NCI-H1694 (cell line): Measurements from ENCODE around the gene GOLPH3.
A peak's percentile ranks its signal among the peaks of the same experiment; 100 is the strongest.
"Not testable (repeated sequence)": the region's sequence is repeated elsewhere in the genome, so short reads cannot be mapped to it uniquely, and the experiment has no call there.

Experiments
- DNase-seq: peaks from one replicate; lab custom pipeline; 2025; lab: John Stamatoyannopoulos, UW

GOLPH3 gene

DNA sequence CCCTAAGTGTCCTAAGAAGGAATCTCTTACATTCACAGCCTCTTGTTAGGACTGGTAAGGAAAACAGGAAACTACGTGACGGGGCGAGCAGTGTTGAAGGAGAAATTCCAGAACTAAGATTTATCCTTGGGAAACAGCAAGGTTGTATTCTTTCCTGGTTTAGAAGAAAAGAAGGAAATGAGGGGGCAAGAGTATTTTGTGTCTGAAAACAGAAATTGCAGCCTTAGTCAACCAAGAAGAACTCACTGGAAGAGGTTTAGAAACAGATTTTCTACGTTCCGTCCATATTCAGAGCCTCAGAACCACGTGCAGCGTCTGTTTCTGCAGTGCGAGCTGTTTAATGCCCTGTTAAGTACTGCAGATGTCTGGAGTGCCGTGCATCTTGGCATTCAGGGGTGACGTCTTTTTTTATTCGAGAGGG lies 75.2 kb downstream of the GOLPH3 start:
- no peak for DNase-seq

DNA sequence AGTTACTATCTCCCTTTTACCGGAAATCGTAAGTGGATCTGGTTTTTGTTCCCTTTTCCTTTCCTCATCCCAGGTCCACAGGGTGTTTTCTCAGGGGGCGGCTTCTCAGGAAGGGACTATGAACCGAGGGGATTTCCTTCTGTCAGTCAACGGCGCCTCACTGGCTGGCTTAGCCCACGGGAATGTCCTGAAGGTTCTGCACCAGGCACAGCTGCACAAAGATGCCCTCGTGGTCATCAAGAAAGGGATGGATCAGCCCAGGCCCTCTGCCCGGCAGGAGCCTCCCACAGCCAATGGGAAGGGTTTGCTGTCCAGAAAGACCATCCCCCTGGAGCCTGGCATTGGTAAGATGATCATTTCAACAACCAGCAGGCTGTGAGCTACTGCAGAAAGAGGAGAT lies 75.8 kb downstream of the GOLPH3 start:
- no peak for DNase-seq

DNA sequence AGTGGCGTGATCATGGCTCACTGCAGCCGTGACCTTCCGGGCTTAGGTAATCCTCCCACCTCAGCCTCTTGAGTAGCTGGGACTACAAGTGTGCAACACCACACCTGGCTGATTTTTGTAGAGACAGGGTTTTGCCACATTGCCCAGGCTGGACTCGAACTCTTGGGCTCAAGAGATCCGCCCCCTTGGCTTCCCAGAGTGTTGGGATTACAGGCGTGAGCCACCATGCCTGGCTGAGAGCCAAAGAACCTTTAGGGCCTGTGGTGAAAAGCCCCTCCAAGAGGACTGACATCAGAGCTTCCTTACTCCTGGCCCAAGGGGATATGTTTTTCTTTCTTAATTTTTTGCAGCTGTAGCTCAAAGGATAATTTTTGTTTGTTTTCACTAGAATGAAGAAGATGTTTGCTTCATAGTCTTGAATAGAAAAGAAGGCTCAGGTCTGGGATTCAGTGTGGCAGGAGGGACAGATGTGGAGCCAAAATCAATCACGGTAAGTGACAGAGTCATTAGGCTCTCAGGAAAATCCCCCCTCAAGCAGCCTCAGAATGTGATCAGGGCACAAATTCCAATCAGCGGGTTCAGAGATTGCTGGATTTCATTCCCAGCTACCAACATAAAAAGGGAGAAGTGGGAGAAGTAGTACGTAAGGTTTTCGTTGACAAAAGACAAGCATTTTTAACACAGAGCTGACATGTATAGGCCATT lies 77.1 kb downstream of the GOLPH3 start:
- no peak for DNase-seq

DNA sequence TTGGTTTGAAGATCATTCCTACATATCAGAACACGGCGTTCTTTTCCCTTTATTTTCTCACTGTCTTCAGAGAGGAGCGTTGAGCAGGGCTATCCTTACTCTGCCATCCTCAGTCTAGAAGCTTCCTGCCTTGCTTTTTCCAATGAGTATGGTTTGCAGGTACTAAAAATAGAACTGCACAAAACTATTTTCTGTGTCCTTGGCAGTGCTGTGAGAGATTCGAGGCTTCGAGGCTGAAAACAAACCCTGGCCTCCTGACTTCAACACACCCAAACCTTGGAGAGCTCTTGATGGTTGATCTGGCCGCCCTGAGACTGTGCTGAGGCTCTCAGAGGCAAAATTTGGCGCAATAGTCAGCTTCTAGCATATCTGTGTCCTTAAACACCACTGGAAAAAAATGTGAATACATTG lies 78.9 kb downstream of the GOLPH3 start:
- no peak for DNase-seq

DNA sequence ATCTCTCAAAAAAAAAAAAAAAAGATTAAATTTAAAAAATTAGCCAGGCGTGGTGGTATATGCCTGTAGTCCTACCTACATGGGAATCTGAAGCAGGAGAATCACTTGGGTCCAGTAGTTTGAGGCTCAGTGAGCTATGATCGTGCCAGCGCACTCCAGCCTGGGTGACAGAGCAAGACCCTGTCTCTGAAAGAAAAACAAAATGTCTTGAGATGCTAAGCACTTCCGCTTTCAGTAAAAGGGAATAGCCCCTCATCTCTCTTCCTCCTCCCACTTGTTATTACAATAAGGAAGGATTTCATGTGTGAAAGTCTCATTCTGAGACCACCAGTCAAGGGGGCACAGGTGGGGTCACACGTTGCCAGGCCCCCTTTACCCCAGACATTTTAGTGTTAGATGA lies 79.4 kb downstream of the GOLPH3 start:
- DNase-seq = no peak

DNA sequence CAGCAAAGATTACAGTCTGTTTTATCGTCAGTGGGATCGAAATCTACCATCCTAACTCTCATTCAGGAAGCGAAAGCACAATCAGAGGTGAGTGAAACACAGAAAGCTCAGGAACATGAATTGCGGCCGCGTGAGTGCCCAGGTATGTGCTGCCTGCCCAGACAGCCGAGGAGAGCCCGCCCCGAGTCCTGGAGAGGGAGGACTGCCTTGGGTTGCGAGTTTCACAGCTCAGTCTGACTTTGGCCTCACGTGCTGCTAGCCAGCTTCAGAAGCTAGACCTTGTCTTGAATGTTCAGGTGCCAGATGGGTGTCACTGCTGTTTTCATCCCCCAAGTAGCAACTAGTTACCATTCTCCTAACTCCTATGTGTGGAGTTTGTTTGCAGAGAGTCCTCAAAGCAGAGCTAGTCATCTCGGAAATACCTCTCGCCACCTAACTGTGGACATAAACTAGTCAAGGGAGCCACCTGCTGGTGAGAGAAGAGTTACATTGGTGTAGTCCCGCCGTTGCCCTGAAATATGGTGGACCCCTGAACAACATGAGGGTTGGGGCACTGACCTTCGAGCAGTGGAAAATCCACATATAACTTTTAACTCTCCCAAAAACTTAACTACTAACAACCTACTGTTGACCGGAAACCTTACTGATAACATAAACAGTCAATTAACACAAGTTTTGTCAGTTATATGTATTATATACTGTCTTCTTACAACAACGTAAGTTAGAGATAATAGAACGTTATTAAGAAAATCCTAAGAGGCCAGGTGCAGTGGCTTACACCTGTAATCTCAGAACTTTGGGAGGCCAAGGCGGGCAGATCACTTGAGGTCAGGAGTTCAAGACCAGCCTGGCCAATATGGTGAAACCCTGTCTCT lies 80.9 kb downstream of the GOLPH3 start:
- peak; percentile 87 for DNase-seq

DNA sequence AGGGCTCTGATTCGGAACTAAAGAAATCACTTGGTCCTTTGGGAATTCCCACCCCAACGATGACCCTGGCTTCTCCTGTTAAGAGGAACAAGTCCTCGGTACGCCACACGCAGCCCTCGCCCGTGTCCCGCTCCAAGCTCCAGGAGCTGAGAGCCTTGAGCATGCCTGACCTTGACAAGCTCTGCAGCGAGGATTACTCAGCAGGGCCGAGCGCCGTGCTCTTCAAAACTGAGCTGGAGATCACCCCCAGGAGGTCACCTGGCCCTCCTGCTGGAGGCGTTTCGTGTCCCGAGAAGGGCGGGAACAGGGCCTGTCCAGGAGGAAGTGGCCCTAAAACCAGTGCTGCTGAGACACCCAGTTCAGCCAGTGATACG lies 83.4 kb downstream of the GOLPH3 start:
- DNase-seq = no peak

DNA sequence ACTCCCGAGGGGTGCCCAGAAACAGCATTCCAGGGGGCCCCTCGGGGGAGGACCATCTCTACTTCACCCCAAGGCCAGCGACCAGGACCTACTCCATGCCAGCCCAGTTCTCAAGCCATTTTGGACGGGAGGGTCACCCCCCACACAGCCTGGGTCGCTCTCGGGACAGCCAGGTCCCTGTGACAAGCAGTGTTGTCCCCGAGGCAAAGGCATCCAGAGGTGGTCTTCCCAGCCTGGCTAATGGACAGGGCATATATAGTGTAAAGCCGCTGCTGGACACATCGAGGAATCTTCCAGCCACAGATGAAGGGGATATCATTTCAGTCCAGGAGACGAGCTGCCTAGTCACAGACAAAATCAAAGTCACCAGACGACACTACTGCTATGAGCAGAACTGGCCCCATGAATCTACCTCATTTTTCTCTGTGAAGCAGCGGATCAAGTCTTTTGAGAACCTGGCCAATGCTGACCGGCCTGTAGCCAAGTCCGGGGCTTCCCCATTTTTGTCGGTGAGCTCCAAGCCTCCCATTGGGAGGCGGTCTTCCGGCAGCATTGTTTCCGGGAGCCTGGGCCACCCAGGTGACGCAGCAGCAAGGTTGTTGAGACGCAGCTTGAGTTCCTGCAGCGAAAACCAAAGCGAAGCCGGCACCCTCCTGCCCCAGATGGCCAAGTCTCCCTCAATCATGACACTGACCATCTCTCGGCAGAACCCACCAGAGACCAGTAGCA lies 83.9 kb downstream of the GOLPH3 start:
- no peak for DNase-seq

DNA sequence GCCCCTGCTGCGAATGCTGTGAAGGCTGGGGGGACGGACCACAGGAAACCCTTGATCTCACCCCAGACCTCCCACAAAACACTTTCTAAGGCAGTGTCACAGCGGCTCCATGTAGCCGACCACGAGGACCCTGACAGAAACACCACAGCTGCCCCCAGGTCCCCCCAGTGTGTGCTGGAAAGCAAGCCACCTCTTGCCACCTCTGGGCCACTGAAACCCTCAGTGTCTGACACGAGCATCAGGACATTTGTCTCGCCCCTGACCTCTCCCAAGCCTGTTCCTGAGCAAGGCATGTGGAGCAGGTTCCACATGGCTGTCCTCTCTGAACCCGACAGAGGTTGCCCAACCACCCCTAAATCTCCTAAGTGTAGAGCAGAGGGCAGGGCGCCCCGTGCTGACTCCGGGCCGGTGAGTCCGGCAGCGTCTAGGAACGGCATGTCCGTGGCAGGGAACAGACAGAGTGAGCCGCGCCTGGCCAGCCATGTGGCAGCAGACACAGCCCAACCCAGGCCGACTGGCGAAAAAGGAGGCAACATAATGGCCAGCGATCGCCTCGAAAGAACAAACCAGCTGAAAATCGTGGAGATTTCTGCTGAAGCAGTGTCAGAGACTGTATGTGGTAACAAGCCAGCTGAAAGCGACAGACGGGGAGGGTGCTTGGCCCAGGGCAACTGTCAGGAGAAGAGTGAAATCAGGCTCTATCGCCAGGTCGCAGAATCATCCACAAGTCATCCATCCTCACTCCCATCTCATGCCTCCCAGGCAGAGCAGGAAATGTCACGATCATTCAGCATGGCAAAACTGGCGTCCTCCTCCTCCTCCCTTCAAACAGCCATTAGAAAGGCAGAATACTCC lies 84.7 kb downstream of the GOLPH3 start:
- no peak for DNase-seq

DNA sequence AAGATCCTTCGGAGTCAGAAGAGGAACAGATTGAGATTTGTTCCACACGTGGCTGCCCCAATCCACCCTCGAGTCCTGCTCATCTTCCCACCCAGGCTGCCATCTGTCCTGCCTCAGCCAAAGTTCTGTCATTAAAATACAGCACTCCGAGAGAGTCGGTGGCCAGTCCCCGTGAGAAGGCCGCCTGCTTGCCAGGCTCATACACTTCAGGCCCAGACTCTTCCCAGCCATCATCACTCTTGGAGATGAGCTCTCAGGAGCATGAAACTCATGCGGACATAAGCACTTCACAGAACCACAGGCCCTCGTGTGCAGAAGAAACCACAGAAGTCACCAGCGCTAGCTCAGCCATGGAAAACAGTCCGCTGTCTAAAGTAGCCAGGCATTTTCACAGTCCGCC lies 85.9 kb downstream of the GOLPH3 start:
- no peak for DNase-seq

DNA sequence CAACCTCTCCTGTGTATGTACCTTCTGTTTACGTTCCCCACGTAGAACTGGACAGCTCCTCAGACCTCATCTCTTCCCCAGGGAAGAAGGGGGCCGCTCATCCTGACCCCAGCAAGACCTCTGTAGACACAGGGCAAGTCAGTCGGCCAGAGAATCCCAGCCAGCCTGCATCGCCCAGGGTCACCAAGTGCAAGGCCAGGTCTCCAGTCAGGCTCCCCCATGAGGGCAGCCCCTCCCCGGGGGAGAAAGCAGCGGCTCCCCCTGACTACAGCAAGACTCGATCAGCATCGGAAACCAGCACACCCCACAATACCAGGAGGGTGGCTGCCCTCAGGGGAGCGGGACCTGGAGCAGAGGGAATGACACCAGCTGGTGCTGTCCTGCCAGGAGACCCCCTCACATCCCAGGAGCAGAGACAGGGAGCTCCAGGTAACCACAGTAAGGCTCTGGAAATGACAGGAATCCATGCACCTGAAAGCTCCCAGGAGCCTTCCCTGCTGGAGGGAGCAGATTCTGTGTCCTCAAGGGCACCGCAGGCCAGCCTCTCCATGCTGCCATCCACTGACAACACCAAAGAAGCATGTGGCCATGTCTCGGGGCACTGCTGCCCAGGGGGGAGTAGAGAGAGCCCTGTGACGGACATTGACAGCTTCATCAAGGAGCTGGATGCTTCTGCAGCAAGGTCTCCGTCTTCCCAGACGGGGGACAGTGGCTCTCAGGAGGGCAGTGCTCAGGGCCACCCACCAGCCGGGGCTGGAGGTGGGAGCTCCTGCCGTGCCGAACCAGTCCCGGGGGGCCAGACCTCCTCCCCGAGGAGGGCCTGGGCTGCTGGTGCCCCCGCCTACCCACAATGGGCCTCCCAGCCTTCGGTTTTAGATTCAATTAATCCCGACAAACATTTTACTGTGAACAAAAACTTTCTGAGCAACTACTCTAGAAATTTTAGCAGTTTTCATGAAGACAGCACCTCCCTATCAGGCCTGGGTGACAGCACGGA lies 86.7 kb downstream of the GOLPH3 start:
- no peak for DNase-seq

DNA sequence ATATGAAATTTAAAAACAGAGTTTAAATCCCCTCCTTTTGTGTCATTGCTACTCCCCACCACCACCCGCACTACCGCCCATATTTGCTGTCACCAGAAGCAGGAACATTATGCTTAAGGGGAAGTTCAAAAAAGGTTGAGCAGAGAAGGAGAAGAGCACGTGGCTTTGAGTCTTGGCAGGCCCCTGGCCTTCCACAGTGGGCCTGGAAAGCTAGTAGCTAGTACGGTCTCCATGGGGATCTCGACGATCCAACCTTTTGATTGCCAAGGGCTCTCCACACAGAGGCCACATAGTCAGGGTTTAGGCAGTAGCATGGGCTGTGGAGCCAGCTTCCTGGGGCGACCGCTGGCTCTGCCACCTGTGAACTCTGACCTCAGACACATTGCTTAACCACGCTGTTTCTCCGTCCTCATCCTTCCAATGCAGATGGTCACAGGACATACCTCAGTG lies 90.1 kb downstream of the GOLPH3 start:
- DNase-seq = no peak

DNA sequence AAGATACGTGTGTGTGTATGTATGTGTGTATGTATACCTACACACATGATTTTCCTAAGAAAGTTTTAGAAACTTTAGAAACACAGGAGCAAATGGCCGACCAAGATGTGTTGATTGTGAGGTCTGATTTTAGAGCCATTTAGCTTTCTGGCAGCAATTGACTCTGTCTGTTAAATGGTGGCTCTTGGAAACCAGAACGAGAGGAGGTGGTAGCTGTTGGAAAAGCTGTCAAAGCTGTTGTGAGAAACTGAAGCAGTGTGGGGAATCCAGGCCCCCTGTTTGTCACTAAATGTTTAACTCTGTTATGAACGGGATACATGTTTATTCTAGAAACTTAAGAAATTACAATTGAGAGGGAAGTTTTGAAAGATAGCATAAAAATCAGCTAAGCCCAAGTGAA lies 91.4 kb downstream of the GOLPH3 start:
- no peak for DNase-seq

DNA sequence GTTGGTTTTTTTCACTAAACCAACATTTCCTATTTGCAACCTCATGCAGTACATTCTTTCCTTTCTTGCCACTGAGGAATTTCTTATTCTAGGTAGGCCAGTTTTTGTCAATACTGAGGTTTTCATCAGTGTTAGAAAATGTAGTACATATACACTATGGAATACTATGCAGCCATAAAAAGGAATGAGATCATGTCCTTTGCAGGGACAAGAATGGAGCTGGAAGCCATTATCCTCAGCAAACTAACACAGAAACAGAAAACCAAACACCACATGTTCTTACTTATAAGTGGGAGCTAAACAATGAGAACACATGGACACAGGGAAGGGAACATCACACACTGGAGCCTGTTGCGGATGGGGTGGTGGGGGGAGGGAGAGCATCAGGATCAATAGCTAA lies 93.6 kb downstream of the GOLPH3 start:
- not testable (repeated sequence) for DNase-seq

DNA sequence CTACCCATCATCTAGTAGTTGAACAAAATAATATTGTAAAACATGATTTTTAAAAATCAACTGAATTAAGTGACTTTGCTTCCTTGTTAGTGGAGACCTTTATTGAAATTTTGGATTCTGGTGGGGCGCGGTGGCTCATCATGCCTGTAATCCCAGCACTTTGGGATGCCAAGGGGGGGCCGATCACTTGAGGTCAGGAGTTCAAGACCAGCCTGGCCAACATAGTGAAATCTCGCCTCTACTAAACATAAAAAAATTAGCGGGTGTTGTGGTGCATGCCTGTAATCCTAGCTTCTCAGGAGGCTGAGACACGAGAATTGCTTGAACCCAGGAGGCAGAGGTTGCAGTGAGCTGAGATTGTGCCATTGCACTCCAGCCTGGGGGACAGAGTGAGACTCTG lies 95.3 kb downstream of the GOLPH3 start:
- not testable (repeated sequence) for DNase-seq

DNA sequence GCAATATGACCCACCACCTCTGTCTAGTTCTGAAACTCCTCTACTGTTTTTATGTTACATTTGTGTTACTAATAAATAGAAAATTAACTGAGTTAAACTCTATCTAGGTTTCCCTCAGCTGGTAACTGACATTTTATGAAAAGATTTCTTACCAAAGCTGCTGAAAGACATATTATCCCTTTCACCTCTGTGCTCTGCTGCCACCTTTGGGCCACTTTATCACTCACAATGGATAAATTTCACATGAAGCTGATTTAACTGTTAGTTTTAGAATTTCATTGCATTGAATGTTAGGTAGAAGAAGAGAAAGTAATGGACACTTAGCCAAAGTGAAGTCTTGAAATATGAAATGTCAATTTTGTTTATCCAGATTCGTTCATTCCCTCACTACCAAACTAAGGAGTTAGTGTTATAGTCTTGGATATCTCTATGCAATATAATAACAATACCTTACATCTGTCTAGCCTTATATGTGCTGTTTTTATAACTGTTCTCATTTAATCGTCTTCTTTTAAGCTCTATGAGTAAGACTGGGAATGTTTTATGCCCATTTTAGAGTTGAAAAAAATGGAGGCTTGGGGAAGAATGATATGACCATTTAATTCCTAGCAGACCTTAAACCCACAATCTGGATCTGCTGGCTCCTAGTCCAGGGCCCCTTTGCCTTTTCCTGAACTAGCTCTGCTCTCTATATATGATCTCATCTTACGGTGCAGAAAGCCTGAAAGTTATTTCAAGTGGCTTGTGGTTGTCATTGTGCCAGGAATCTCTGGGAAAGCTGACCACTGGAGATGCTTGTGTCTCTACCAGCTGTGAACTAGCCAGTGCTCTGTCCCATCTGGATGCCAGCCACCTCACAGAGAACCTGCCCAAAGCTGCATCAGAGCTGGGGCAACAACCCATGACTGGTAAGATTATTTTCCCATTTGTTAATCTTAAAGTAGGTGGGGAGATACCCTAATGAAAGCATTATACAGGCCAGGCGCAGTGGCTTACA lies 97.1 kb downstream of the GOLPH3 start:
- peak; percentile 72 for DNase-seq
